Measurements from ENCODE around the gene GRIN2B. TPM values are rescaled to one million over a fixed set of nuclear protein-coding genes. Genes with fewer than 3 reads are reported as not detected.
A peak's percentile ranks its signal among the peaks of the same experiment; 100 is the strongest.

GRIN2B gene
- 0.50 TPM for total RNA-seq
- long read RNA-seq, result 0 reads

- intact Hi-C loops (cut with DNase I), result no loop called here
- Histone ChIP-seq H3K9me3 (no peaks in the 10 kb centered on the region), H3K27ac (no peak within 1 kb of the TSS), H3K4me1 (no peaks in the 10 kb centered on the region), H3K27me3 (ENCODE audit: low read depth) (peaks cover 54% of the 10 kb centered on the region), H3K4me3 (peak within 1 kb of the TSS; percentile 34), H3K36me3 (no peaks in the 10 kb centered on the region)
- no peak for TF ChIP-seq CTCF (IDR thresholded peaks at IDR 0.05)
- peak; percentile 22 to 49 for ATAC-seq
- DNase-seq, result no peak
Measured at GRCh38 chr12:13981296-13981962, at the start of gene GRIN2B. Gene GRIN2B, minus strand, starts transcription at chr12:13981602. Its CDS starts 115,394 bp downstream, at chr12:13866208.

DNA sequence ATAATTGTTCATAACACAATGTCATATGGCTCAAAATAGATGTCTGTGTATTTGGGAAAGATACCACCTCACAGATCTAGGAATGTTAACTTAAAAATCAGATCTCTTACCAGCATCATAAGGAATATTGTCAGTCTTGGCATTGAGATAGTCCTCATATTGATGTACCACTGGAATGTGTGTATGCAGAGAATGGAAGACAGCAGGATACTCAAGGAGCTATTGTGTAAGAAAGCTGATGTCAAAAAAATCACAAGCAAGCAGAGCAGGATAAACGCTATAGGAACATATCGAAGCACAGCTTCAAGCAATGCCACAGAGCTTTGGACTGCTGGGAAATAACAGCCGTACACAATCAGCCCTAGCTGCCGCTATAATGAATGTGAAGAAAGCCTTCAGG is 45.1 kb upstream of the GRIN2B start:
- intact Hi-C loops (cut with DNase I), result no loop called here
- Histone ChIP-seq H3K4me1 (no peaks in the 10 kb centered on the region), H3K36me3 (no peaks in the 10 kb centered on the region), H3K4me3 (no peak overlapping the region), H3K27me3 (ENCODE audit: low read depth) (no peaks in the 10 kb centered on the region), H3K27ac (no peak overlapping the region), H3K9me3 (no peaks in the 10 kb centered on the region)
- no peak for ATAC-seq
- DNase-seq, result no peak
- no peak for TF ChIP-seq CTCF (IDR thresholded peaks at IDR 0.05)

DNA sequence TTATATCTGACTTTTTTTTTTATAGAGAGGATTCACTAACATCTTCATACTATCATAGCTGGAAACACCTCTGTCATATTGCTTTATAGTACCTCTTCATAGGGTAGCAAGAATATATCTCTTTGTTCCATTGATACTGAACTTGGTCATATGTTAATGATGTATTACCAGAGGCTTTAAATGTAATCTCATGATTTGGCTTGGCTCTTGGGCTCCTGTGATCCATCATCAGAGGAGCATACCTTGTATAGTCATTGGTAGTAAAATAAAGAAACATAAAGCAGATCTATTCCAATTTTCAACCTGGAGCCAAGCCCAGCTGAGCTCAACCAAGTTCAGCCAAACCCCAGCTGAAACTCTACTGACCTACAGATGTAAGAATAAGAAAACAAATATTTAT is 43.2 kb upstream of the GRIN2B start:
- Histone ChIP-seq H3K4me3 (no peak overlapping the region), H3K4me1 (no peaks in the 10 kb centered on the region), H3K27me3 (ENCODE audit: low read depth) (no peaks in the 10 kb centered on the region), H3K27ac (no peak overlapping the region), H3K9me3 (no peaks in the 10 kb centered on the region), H3K36me3 (no peaks in the 10 kb centered on the region)
- intact Hi-C loops (cut with DNase I), result no loop called here
- no peak for TF ChIP-seq CTCF (IDR thresholded peaks at IDR 0.05)
- DNase-seq, result no peak
- no peak for ATAC-seq

DNA sequence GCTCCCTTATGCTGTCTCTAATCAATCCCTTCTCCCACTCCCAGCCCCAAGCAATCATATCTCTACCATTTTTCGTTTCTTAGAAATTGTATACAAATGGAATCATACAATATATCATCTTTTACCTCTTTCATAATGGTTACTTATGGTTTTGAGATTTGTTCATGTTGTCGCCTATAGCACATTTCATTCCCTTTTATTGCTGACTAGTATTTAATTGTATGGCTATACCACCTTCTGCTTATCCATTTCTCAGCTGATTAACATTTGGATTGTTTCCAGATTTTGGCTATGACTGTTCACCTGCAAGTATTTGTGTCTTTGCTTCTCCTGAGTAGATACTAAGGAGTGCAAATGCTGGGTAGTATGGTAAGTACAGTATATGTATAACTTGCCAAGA is 36.7 kb upstream of the GRIN2B start:
- DNase-seq, result no peak
- intact Hi-C loops (cut with DNase I), result no loop called here
- Histone ChIP-seq H3K27me3 (ENCODE audit: low read depth) (no peaks in the 10 kb centered on the region), H3K36me3 (no peaks in the 10 kb centered on the region), H3K4me3 (no peak overlapping the region), H3K4me1 (no peaks in the 10 kb centered on the region), H3K9me3 (no peaks in the 10 kb centered on the region), H3K27ac (no peak overlapping the region)
- TF ChIP-seq CTCF (IDR thresholded peaks at IDR 0.05), result no peak
- no peak for ATAC-seq

DNA sequence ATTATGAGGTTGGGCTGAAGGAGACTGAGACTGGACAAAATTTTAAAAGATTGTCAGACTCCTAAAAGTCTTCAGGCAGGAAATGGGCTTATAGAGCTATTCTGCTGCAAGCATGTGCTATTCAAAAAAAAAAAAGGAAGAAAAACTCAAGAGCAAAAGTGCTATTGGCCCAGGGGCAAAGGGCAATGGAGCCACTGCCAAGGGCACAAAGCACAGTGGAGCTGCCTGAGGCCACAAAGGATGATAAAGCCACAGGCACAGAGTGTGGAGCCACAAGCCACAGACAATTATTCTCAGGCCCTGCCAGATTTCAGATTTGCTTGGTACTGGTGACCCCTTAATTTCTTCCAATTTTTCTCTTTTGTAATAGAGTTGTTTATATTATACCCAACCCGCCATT is 29.6 kb upstream of the GRIN2B start:
- ATAC-seq, result no peak

More for the DNA sequence above, 29.6 kb upstream of the GRIN2B start:
- Histone ChIP-seq H3K27ac (no peak overlapping the region), H3K9me3 (no peaks in the 10 kb centered on the region), H3K4me1 (no peaks in the 10 kb centered on the region), H3K4me3 (no peak overlapping the region), H3K36me3 (no peaks in the 10 kb centered on the region), H3K27me3 (ENCODE audit: low read depth) (no peaks in the 10 kb centered on the region)
- no peak for DNase-seq
- no peak for TF ChIP-seq CTCF (IDR thresholded peaks at IDR 0.05)
- intact Hi-C loops (cut with DNase I), result no loop called here
